Mucosa of descending colon (tissue), 3 donors: ENCODE results near the gene TGFBR3. TPM values are rescaled to one million over a fixed set of nuclear protein-coding genes. Genes with fewer than 3 reads are reported as not detected.

Source experiments
- ATAC-seq: fragments of 200-7000 bp; cut with Tn5 transposase; one replicate; pipeline ENCODE4 v1.9.1; 2020; ENCODE audit warnings: mild to moderate bottlenecking, moderate library complexity
- DNase-seq, 3 donors: peaks; one replicate each; pipeline ENCODE4 v3.0.0-alpha.2; 2020
- H3K36me3 ChIP-seq: fragments of 200-600 bp; one replicate; pipeline ENCODE4 v1.8.0; 2021; ENCODE audit warnings: low read depth, mild to moderate bottlenecking
- H3K4me1 ChIP-seq: fragments of 200-600 bp; one replicate; pipeline ENCODE4 v1.8.0; 2021; ENCODE audit warnings: low read depth, mild to moderate bottlenecking
- H3K4me3 ChIP-seq: fragments of 200-600 bp; one replicate; pipeline ENCODE4 v1.8.0; 2021; ENCODE audit warnings: mild to moderate bottlenecking
- H3K9me3 ChIP-seq: fragments of 200-600 bp; one replicate; pipeline ENCODE4 v1.8.0; 2021; ENCODE audit warnings: mild to moderate bottlenecking
- intact Hi-C, 2 donors: fragments of 100-400 bp; cut with DNase I in 1 of 2; cut with micrococcal nuclease in 1 of 2; formaldehyde crosslinking; loops; one replicate each; pipeline versions ENCODE4 v1.11.0 to v1.11.1; 2022; cut with DNase I, micrococcal nuclease
- total RNA-seq, 3 donors: library from RNA; stranded (reverse); fragmentation: NEBNext Ultra II Directional in 2 of 3; extraction: Animal tissue kit (Norgen Biotek cat#: 25700) in 2 of 3; gene quantifications; one replicate each; pipeline versions ENCODE4 v1.2.1 to v1.2.4, GENCODE V29; 2021 to 2023
- TF ChIP-seq, protein P1 (sequence below): fragments of 200-600 bp; IDR thresholded peaks from one replicate; pipeline ENCODE4 v1.8.0; 2022; ENCODE audit warnings: antibody characterized with exemption, mild to moderate bottlenecking
- donor health status: DM: no; HTN: no; CAD: no; lungs with moderate emphysema.
- donor health status: DM: no; HTN: no; CAD: no.
- donor health status: DM: no; HTN: yes; CAD: no.

TGFBR3 gene
- total RNA-seq, 3 donors from 2014 or later: 11.6 to 89.7 (median 21.1) TPM

- DNase-seq (no peak), ATAC-seq (no peak)
- no peak overlapping the region for H3K4me3 ChIP-seq
- H3K4me1 ChIP-seq: no peaks in the 10 kb centered on the region
- TF ChIP-seq, protein P1, sequence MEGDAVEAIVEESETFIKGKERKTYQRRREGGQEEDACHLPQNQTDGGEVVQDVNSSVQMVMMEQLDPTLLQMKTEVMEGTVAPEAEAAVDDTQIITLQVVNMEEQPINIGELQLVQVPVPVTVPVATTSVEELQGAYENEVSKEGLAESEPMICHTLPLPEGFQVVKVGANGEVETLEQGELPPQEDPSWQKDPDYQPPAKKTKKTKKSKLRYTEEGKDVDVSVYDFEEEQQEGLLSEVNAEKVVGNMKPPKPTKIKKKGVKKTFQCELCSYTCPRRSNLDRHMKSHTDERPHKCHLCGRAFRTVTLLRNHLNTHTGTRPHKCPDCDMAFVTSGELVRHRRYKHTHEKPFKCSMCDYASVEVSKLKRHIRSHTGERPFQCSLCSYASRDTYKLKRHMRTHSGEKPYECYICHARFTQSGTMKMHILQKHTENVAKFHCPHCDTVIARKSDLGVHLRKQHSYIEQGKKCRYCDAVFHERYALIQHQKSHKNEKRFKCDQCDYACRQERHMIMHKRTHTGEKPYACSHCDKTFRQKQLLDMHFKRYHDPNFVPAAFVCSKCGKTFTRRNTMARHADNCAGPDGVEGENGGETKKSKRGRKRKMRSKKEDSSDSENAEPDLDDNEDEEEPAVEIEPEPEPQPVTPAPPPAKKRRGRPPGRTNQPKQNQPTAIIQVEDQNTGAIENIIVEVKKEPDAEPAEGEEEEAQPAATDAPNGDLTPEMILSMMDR: no peak
- no peaks in the 10 kb centered on the region for H3K9me3 ChIP-seq
- intact Hi-C loops: no loop called here
- H3K36me3 ChIP-seq: no peaks in the 10 kb centered on the region
Observed at GRCh38 chr1:91876040-91876470, 9.9 kb downstream of the TGFBR3 start.

DNA sequence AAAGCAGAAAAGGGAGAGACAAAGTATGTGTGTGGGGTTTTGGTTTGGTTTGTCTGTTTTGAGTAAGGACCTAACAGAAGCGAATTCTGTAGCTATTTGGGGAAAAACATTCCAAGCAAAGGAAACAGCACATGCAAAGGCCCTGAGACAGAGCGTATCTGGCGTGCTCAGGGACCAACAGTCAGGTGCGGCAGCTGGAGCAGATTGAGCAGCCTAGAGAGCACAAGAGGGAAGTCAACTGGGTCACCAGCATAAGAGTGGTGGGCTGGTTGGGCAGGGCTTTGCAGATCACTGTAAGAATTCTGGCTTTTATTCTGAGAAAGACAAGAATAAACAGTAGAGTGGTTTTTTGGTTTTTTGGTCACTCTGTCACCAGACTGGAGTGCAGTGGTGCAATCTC is 11.8 kb downstream of the TGFBR3 start:
- H3K4me1 ChIP-seq: no peaks in the 10 kb centered on the region
- H3K36me3 ChIP-seq: no peaks in the 10 kb centered on the region
- DNase-seq (no peak), ATAC-seq (no peak)
- TF ChIP-seq, protein P1: no peak
- H3K9me3 ChIP-seq: no peaks in the 10 kb centered on the region
- no peak overlapping the region for H3K4me3 ChIP-seq
- intact Hi-C loops: no loop called here

- no peaks in the 10 kb centered on the region for H3K36me3 ChIP-seq
- TF ChIP-seq, protein P1: no peak
- H3K9me3 ChIP-seq: no peaks in the 10 kb centered on the region
- no peak for DNase-seq
- intact Hi-C loops: no loop called here
- no peaks in the 10 kb centered on the region for H3K4me1 ChIP-seq
- H3K4me3 ChIP-seq: no peak overlapping the region
- ATAC-seq: peak; percentile 40
Observed at GRCh38 chr1:91872559-91873081, 13.3 kb downstream of the TGFBR3 start.

DNA sequence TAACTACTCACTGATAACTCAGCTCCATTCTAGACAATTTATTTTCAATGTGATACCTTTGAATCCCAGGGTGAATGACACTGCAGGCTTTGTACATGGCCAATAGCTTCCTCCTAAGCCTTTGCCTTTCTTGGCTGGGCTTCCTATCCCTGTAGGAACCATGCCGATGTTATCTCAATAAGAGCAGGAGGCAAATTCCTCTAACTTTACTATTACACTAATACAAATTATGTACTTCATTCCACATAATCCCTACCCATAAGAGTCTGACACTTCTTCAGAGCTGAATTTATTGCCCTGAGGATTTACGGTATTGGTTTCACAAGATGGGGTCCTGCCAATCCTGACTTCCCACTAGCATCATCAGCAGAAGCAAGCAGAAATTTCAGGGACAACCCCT is 14.0 kb downstream of the TGFBR3 start:
- intact Hi-C loops: no loop called here
- peak; percentile 32 for ATAC-seq

DNA sequence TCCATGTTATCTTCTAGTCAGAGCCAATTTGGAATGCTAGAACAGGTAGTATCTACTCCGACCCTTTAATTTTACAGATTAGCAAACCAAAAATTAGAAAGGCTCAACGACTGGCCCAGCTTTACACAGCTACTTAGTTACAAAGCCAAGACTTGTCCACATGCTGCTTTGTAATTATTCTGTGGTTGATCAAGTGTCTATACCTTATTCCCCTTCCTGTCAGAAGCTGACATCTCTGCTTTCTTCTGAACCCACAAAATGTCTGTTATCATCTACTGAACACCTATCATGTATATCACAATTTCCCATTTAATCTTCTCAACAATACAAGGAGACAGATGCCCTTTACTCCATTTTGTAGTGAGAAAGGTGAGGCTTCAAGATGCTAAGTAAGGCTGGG is 15.6 kb downstream of the TGFBR3 start:
- Histone ChIP-seq H3K9me3 (no peaks in the 10 kb centered on the region), H3K4me1 (no peaks in the 10 kb centered on the region), H3K4me3 (no peak overlapping the region), H3K36me3 (no peaks in the 10 kb centered on the region)
- intact Hi-C loops: no loop called here
- TF ChIP-seq, protein P1: no peak
- no peak for ATAC-seq
- DNase-seq: no peak

More for the DNA sequence above, 14.0 kb downstream of the TGFBR3 start:
- Histone ChIP-seq H3K9me3 (no peaks in the 10 kb centered on the region), H3K36me3 (no peaks in the 10 kb centered on the region), H3K4me1 (no peaks in the 10 kb centered on the region), H3K4me3 (no peak overlapping the region)
- TF ChIP-seq, protein P1: no peak
- no peak for DNase-seq

GRCh38 chr1:91866425-91866824 is 19.5 kb downstream of the TGFBR3 start:
- no peak for DNase-seq

More at GRCh38 chr1:91866425-91866824, 19.5 kb downstream of the TGFBR3 start:
- no peak for ATAC-seq
- TF ChIP-seq, protein P1: no peak
- Histone ChIP-seq H3K36me3 (no peaks in the 10 kb centered on the region), H3K4me3 (no peak overlapping the region), H3K9me3 (no peaks in the 10 kb centered on the region), H3K4me1 (no peaks in the 10 kb centered on the region)
- intact Hi-C loops: no loop called here
